HepG2 (cell line): ENCODE measurements around the gene UQCRC1. TPM values are rescaled to one million over a fixed set of nuclear protein-coding genes. Genes with fewer than 3 reads are reported as not detected.
A peak's percentile ranks its signal among the peaks of the same experiment; 100 is the strongest.

Experiments
- ATAC-seq: fragments of 200-7000 bp; cut with Tn5 transposase; 3 replicates; pipeline ENCODE4 v1.9.1; 2020; ENCODE audit warnings: mild to moderate bottlenecking, moderate library complexity
- BruUV-seq: library from RNA; stranded (reverse); fragments of 400-500 nt; replicated peaks from 2 replicates; lab custom pipeline; 2021; lab: Mats Ljungman, UMichigan
- CTCF ChIA-PET: fragments of 300-600 bp; formaldehyde crosslinking; extraction: SDS; loops from one replicate; lab custom pipeline; 2021; ENCODE audit warnings: low total read pairs, inconsistent platforms, low intra/inter-chr PET ratio; lab: Yijun Ruan, JAX
- POLR2A ChIA-PET: fragments of 350-600 bp; sonication (Branson Sonifier 250); formaldehyde crosslinking; loops from one replicate; lab custom pipeline; 2020; ENCODE audit warnings: antibody characterized with exemption, inconsistent platforms; lab: Yijun Ruan, JAX
- DNase-seq: peaks from one replicate; pipeline ENCODE4 v3.0.0-alpha.2; 2015; ENCODE audit warnings: low spot score
- FAIRE-seq: peaks from 3 replicates; lab custom pipeline; 2011; peaks lifted over from hg19 to GRCh38; lab: Jason Lieb, UNC
- H2AFZ ChIP-seq: one replicate; pipeline ENCODE4 v1.6.1; 2011; ENCODE audit warnings: low read length, inconsistent platforms
- H3K27ac ChIP-seq: fragments of 300-600 bp; 3 replicates; pipeline ENCODE4 v1.8.0; 2011; ENCODE audit warnings: mixed run types, mild to moderate bottlenecking, mixed read lengths, low read length, inconsistent platforms; ENCODE audit not compliant: insufficient read depth; ENCODE audit errors: extremely low read length
- H3K27me3 ChIP-seq, 2 experiments: fragments of 200-600 bp in 1 of 2; 2 replicates in 1 of 2; 3 replicates in 1 of 2; pipeline versions ENCODE4 v1.6.0 to v1.8.0; 2011; ENCODE audit warnings: low read length in 2 of 2, mild to moderate bottlenecking in 2 of 2, moderate library complexity in 2 of 2, inconsistent platforms in 1 of 2; ENCODE audit not compliant: insufficient read depth in 2 of 2, control insufficient read depth in 1 of 2
- H3K36me3 ChIP-seq, 2 experiments: fragments of 200-600 bp in 1 of 2; replicated peaks in 1 of 2; 2 replicates in 1 of 2; 3 replicates in 1 of 2; pipeline versions ENCODE4 v1.5.1 to v1.8.0; 2011; ENCODE audit warnings: low read length in 2 of 2, inconsistent platforms in 1 of 2; ENCODE audit not compliant: insufficient read depth in 2 of 2, control insufficient read depth in 1 of 2
- H3K4me1 ChIP-seq: 2 replicates; pipeline ENCODE4 v1.5.1; 2012; ENCODE audit warnings: low read length, inconsistent platforms; ENCODE audit not compliant: insufficient read depth
- H3K4me2 ChIP-seq: 2 replicates; pipeline ENCODE4 v1.6.0; 2011; ENCODE audit warnings: low read depth, low read length, inconsistent platforms
- H3K4me3 ChIP-seq, 3 experiments: fragments of 200-600 bp in 1 of 3; sonication (generic), shearing (Covaris generic) in 1 of 3; replicated peaks in 1 of 3; 2 replicates each; pipeline ENCODE4 v1.5.1; 2011 to 2016; ENCODE audit warnings: low read length in 3 of 3, inconsistent platforms in 2 of 3, low read depth in 2 of 3, mild to moderate bottlenecking in 2 of 3, control low read depth in 1 of 3, mixed read lengths in 1 of 3; ENCODE audit not compliant: insufficient read depth in 1 of 3
- H3K79me2 ChIP-seq: one replicate; pipeline ENCODE4 v1.6.1; 2011; ENCODE audit warnings: low read length, inconsistent platforms; ENCODE audit not compliant: insufficient read depth
- H3K9ac ChIP-seq: 2 replicates; pipeline ENCODE4 v1.6.0; 2011; ENCODE audit warnings: mild to moderate bottlenecking, low read depth, low read length, inconsistent platforms; ENCODE audit not compliant: insufficient read depth
- H3K9me3 ChIP-seq: 2 replicates; pipeline ENCODE4 v1.5.1; 2012; ENCODE audit warnings: mild to moderate bottlenecking, low read length
- H4K20me1 ChIP-seq: 2 replicates; pipeline ENCODE4 v1.6.0; 2011; ENCODE audit warnings: inconsistent platforms, mild to moderate bottlenecking, low read length, moderate library complexity; ENCODE audit not compliant: insufficient read depth
- GTF3A ChIP-seq: sonication (generic); formaldehyde crosslinking; conservative IDR thresholded peaks from 2 replicates; pipeline ENCODE4 v1.4.0; 2020; ENCODE audit warnings: mild to moderate bottlenecking, missing genetic modification reagents
- IRF9 ChIP-seq: sonication (generic); formaldehyde crosslinking; IDR thresholded peaks from 2 replicates; pipeline ENCODE4 v1.8.0; 2022; ENCODE audit warnings: missing genetic modification reagents, mild to moderate bottlenecking, borderline replicate concordance
- ZNF598 ChIP-seq: sonication (generic); formaldehyde crosslinking; IDR thresholded peaks from 2 replicates; pipeline ENCODE4 v1.5.1; 2020; ENCODE audit warnings: mild to moderate bottlenecking, missing genetic modification reagents, borderline replicate concordance
- ZNF687 ChIP-seq: sonication (generic); formaldehyde crosslinking; IDR thresholded peaks from 2 replicates; pipeline ENCODE4 v1.5.1; 2020; ENCODE audit warnings: mild to moderate bottlenecking, missing genetic modification reagents, moderate library complexity
- ZNF878 ChIP-seq: sonication (generic); formaldehyde crosslinking; IDR thresholded peaks from 2 replicates; pipeline ENCODE4 v1.8.1; 2023; ENCODE audit warnings: mild to moderate bottlenecking, missing genetic modification reagents, moderate library complexity
- ZNF883 ChIP-seq: sonication (generic); formaldehyde crosslinking; IDR thresholded peaks from 2 replicates; pipeline ENCODE4 v1.5.1; 2020; ENCODE audit warnings: mild to moderate bottlenecking, missing genetic modification reagents; ENCODE audit errors: not compliant biosample characterization
- WGBS: methylation state at CpG from one replicate; pipeline ENCODE4 v1.1.6; 2017; ENCODE audit warnings: low lambda C conversion rate; 5-methylcytosine and 5-hydroxymethylcytosine counted together
- in situ Hi-C: cut with HindIII; loops from 2 replicates; pipeline ENCODE4 v1.10.0; 2017; ENCODE audit warnings: low pct_unique_long_range_greater_than_20kb; ENCODE audit not compliant: extremely low pct_ligation_motif_present
- intact Hi-C: fragments of 100-400 bp; cut with micrococcal nuclease; formaldehyde crosslinking; loops from one replicate; pipeline ENCODE4 v1.10.0; 2022; ENCODE audit not compliant: unreplicated experiment
- polyA plus RNA-seq, 8 experiments: library from polyadenylated mRNA; depleted of rRNA in 3 of 8; stranded (reverse) in 7 of 8; unstranded in 1 of 8; fragments of >200 nt; fragmentation: Illumina TruSeq in 4 of 8; extraction: Trizol in 4 of 8; gene quantifications; 2 replicates each; pipeline versions ENCODE4 v1.2.1 to v1.2.3, GENCODE V29; 2011 to 2016; ENCODE audit warnings: low read depth in 4 of 8, missing spikeins in 1 of 8, mixed read lengths in 1 of 8; ENCODE audit not compliant: insufficient read depth in 1 of 8
- total RNA-seq, 5 experiments: library from RNA; depleted of rRNA; stranded (reverse); fragments of >200 nt; fragmentation: Illumina TruSeq; extraction: Trizol; gene quantifications; 2 replicates each; pipeline ENCODE4 v1.2.3, GENCODE V29; 2016; ENCODE audit warnings: low read depth in 1 of 5

Gene UQCRC1
- total and polyA plus RNA-seq, 2 of the 13 experiments (the other 11 are each of a cell fraction or from before 2014, with no cell fraction given), result 316 to 680 TPM

GRCh38 chr3:48553886-48554845 lies 55.3 kb downstream of the UQCRC1 start:
- Histone ChIP-seq H3K4me2 (peak overlapping the region; percentile 78), H3K4me1 (peaks cover 87% of the 10 kb centered on the region), H3K9ac (peak overlapping the region; percentile 82), H3K27ac (no peak overlapping the region)
- intact Hi-C loops, result no loop called here
- BruUV-seq, result no TSS peak
- TF ChIP-seq GTF3A (CRISPR knock-in tag), result no peak
- no peak for TF ChIP-seq ZNF878
- 0 out of 2 replicates have a peak, but pooled peaks have one; percentile 24 for TF ChIP-seq IRF9 (CRISPR knock-in tag)
- peak; percentile 62 for TF ChIP-seq ZNF883 (CRISPR knock-in tag)
- peak; percentile 15 for TF ChIP-seq ZNF687 (CRISPR knock-in tag)
- peak; percentile 36; the same call in 1 of the 2 replicates for TF ChIP-seq ZNF598
- TF ChIP-seq, all 625 proteins: peak for 4
- DNase-seq (no peak), FAIRE-seq (no peak), ATAC-seq (no peak)
- no peaks in the 10 kb centered on the region; a peak in 1 of 5 replicates for H3K27me3 ChIP-seq
- H3K4me3 ChIP-seq, result peak overlapping the region; percentile 29 to 98 (median 92); a peak in 5 of 6 replicates
- peaks cover 18 to 44% of the 10 kb centered on the region in 2 experiments; a peak in 4 of 5 replicates for H3K36me3 ChIP-seq
- H2AFZ ChIP-seq, result no peak overlapping the region
- peaks cover 60% of the 10 kb centered on the region for H3K79me2 ChIP-seq
- 91% methylated on average over 10 of the region's 14 CpGs for WGBS
- CTCF ChIA-PET, result no interaction called here
- peaks cover 47% of the 10 kb centered on the region for H4K20me1 ChIP-seq
- POLR2A ChIA-PET, result interaction anchor here (0.6 to 1.3 kb wide), 3 partner anchors 43 to 112 kb away, joined by 3 to 7 read pairs (median 3); no protein-coding TSS in a partner anchor
- in situ Hi-C loops, result no loop called here
- H3K9me3 ChIP-seq, result no peaks in the 10 kb centered on the region
